ENCODE results near the gene RTKN.
"Not testable (repeated sequence)": the region's sequence is repeated elsewhere in the genome, so short reads cannot be mapped to it uniquely, and the experiment has no call there.

The RTKN gene

DNA sequence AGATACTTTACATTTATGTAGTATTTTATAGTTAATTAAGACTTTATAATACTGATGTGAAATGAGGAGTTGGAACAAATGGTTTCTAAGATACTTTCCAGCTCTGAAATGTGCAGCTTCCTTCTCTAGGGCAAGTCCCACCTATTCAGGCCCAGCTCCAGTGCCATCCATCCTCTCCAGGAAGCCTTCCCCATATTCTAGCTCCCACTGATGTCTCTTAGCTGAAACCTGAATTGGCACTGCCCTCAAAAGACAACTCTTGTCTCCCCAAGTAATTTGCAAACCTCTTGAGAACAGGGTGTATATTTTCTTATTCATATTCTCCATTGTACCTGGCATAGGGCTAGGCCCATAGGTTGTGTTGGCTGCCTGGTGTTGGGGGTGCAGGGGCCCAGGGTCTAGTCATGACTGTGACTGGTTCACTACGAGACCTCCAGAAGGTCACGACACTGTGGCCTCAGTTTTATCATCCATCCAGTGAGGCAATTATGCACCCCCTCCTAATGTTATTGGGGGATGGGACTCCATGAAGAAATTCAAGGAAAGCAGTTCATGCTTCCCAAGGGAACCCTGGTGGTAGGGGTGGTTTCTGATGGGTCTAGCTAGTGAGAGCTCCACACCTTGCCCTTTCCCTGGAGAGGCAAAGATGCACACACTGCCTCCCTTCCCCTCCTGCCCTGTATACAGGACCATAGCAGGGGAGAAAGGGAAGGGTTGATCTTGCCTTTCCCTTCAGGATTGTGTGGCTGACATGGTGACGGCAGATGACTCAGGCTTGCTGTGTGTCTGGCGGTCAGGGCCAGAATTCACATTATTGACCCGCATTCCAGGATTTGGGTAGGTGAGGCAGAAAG is 17.4 kb downstream of the RTKN start:
- no peak for DNase-seq (ENCODE audit: low read depth, low spot score)
- in situ Hi-C loops (cut with HindIII; ENCODE audit: low sequenced_read_pairs) = no loop called here
- H3K4me3 ChIP-seq (ENCODE audit: low read depth, low read length) = no peak overlapping the region
- TF ChIP-seq, protein P1, sequence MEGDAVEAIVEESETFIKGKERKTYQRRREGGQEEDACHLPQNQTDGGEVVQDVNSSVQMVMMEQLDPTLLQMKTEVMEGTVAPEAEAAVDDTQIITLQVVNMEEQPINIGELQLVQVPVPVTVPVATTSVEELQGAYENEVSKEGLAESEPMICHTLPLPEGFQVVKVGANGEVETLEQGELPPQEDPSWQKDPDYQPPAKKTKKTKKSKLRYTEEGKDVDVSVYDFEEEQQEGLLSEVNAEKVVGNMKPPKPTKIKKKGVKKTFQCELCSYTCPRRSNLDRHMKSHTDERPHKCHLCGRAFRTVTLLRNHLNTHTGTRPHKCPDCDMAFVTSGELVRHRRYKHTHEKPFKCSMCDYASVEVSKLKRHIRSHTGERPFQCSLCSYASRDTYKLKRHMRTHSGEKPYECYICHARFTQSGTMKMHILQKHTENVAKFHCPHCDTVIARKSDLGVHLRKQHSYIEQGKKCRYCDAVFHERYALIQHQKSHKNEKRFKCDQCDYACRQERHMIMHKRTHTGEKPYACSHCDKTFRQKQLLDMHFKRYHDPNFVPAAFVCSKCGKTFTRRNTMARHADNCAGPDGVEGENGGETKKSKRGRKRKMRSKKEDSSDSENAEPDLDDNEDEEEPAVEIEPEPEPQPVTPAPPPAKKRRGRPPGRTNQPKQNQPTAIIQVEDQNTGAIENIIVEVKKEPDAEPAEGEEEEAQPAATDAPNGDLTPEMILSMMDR (IDR thresholded peaks at IDR 0.05; ENCODE audit: low read depth, low read length) = no peak

DNA sequence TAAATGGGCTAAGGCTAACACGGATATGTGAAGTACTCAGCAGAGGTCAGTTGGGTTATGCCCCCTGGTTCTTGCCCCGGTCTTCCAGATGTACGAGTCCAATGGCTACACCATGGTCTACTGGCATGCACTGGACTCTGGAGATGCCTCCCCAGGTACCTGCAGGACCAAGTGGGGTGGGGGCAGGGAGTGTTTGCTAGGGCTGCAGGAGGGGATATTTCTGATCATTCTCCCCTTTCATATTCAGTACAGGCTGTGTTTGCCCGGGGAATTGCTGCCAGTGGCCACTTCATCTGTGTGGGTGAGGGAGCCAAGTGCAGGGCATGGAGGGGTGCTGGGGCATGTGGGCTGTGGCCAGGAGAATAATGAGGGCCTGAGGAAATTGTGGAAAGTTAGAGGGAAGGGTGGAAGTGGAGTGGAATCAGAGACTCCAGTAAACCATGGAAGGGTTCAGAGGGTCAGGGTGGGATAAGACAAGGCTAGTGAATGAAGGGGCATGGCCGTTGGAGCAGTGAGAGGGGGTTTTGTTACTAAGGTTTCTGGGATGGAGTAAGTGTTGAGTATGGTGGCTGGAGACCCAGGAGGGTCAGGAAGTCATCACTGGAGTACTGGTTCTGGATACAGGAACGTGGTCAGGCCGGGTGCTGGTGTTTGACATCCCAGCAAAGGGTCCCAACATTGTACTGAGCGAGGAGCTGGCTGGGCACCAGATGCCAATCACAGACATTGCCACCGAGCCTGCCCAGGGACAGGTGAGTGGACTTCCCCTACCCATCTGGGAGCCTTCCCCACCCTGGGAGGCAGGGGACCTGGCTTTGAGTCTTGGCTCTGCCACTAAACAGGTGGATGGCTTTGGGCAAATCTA is 18.3 kb downstream of the RTKN start:
- no peak for DNase-seq (ENCODE audit: low read depth, low spot score)
- no peak overlapping the region for H3K4me3 ChIP-seq (ENCODE audit: low read depth, low read length)
- in situ Hi-C loops (cut with HindIII; ENCODE audit: low sequenced_read_pairs) = no loop called here
- TF ChIP-seq, protein P1 (IDR thresholded peaks at IDR 0.05; ENCODE audit: low read depth, low read length) = no peak

DNA sequence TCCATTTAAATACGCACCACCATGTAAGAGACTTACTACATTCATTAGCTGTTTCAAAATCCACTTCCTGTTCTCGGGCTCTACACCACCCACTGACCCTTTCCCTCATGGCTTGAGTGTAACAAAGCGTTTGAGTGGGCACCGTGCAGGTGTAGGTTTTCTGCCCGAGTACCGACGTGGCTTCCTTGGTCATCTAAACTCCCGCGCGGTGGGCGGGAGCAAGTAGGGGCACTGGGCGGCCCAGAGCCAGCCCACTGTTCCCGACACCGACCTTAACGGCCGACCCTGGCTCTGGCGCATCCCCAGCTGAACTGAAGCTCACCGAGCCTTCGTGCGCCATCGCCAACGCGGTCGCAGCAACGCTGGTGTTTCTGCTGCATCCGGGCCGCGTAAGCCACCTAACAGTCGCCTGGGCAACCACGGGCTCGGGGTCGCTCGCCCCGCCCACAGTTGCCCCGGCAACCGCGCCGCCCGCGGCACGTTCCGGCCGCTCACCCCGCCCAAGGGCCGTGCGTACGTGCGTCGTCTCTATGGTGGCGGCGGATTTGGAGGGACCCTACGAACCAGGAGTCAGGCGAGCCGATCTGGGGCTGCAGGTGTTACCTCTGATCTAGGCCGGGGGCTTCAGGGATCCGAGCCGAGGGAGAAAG is 20.4 kb downstream of the RTKN start, which contains the start of the genes C2orf81 and WDR54:
TSS of gene C2orf81 (minus strand) at position 399 of the 650 bp plus-strand sequence. CDS start at position 340, 59 bp downstream.
TSS of gene WDR54 (plus strand) at position 510 of the 650 bp plus-strand sequence. CDS start 424 bp downstream, outside the sequence.
- TF ChIP-seq, protein P1 (IDR thresholded peaks at IDR 0.05; ENCODE audit: low read depth, low read length) = no peak
- peak; percentile 87 for DNase-seq (ENCODE audit: low read depth, low spot score)
- H3K4me3 ChIP-seq (ENCODE audit: low read depth, low read length) = peak within 1 kb of the TSS; percentile 84
- in situ Hi-C loops (cut with HindIII; ENCODE audit: low sequenced_read_pairs) = no loop called here

DNA sequence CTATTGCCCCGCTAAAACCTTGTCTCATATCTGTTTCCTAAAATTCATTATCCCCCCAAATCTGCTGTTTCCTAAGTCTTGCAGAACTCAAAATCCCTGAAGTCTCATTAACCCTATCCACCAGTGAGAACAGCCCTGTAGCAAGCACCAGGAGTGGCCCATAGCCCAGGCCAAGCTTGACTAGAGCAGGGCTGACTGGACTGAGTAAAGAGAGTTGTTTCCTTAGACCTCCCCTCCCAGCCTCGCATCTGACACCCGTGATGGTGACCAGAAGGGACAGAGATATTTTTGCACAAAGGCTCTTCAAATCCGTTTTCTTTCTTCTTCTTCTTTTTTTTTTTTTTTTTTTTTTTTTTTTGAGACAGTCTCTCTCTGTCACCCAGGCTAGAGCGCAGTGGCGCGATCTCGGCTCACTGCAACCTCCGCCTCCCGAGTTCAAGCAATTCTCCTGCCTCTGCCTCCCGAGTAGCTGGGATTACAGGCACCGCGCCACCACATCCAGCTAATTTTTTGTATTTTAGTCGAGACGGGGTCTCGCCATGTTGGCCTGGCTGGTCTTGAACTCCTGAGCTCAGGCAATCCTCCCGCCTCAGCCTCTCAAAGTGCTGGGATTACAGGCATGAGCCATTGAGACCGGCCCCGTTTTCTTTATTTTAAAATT is 21.2 kb downstream of the RTKN start:
- in situ Hi-C loops (cut with HindIII; ENCODE audit: low sequenced_read_pairs) = not testable (repeated sequence)

DNA sequence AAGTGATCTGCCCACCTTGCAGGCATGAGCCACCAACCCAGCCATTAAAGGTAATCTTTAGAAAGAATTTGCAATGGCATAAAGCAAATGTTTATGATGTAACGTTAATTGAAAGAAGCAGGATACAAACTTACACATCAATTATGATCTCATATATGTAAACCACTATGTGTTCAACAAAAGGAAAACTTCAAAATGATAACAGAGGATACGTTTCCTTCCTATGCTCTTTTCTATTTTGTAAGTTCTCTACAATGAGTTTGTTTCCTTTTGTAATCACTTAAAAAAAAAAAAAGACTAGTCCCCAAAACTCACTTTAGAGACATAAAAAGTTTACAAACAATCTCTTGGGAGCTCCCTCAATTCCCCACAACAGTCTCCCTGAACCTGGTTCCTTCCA is 21.7 kb downstream of the RTKN start:
- H3K4me3 ChIP-seq (ENCODE audit: low read depth, low read length) = no peak overlapping the region
- in situ Hi-C loops (cut with HindIII; ENCODE audit: low sequenced_read_pairs) = no loop called here
- no peak for DNase-seq (ENCODE audit: low read depth, low spot score)
- TF ChIP-seq, protein P1 (IDR thresholded peaks at IDR 0.05; ENCODE audit: low read depth, low read length) = no peak

More for the DNA sequence above, 21.2 kb downstream of the RTKN start:
- H3K4me3 ChIP-seq (ENCODE audit: low read depth, low read length) = peak overlapping the region; percentile 84
- DNase-seq (ENCODE audit: low read depth, low spot score) = not testable (repeated sequence)

DNA sequence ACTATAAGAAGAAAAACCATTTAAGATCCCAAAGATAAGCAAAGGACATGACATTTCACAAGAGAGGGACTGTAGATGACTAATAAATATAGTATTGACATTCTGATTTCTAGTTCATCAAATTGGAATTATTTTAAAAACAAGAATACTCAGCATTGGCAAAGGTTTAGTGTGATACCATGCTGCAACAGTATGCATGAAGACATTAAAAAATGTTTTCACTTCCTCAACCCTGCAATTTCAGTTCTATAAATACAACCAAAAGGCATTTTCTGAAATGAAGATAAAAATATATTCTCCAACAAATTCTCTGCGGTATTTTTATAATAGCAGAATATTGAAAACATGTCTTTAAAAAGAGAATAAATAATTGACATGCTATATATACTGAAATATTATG is 22.4 kb downstream of the RTKN start:
- in situ Hi-C loops (cut with HindIII; ENCODE audit: low sequenced_read_pairs) = no loop called here
- DNase-seq (ENCODE audit: low read depth, low spot score) = no peak
- TF ChIP-seq, protein P1 (IDR thresholded peaks at IDR 0.05; ENCODE audit: low read depth, low read length) = no peak
- no peak overlapping the region for H3K4me3 ChIP-seq (ENCODE audit: low read depth, low read length)

Data from astrocyte of the spinal cord (primary cell).